WTC11 (cell line): ENCODE data around the gene FAM20C. TPM values are rescaled to one million over a fixed set of nuclear protein-coding genes. Genes with fewer than 3 reads are reported as not detected.

ENCODE experiments used
- ATAC-seq: fragments of 200-7000 bp; cut with Tn5 transposase; 2 replicates; pipeline ENCODE4 v1.10.0; 2021; ENCODE audit warnings: mild to moderate bottlenecking, moderate library complexity
- CTCF ChIA-PET: fragments of 300-600 bp; sonication (Branson Sonifier 250); formaldehyde crosslinking; loops from one replicate; lab custom pipeline; 2021; ENCODE audit warnings: antibody characterized with exemption; lab: Charles Lee
- POLR2A ChIA-PET: fragments of 350-600 bp; sonication (Branson Sonifier 250); formaldehyde crosslinking; loops from one replicate; lab custom pipeline; 2021; ENCODE audit warnings: antibody characterized with exemption; lab: Charles Lee
- DNase-seq: peaks from one replicate; pipeline ENCODE4 v3.0.0; 2021; ENCODE audit warnings: low spot score
- H3K27ac Mint-ChIP-seq: 2 replicates; pipeline ENCODE4 v1.8.0; 2021; ENCODE audit warnings: mixed read lengths
- H3K27me3 Mint-ChIP-seq: 2 replicates; pipeline ENCODE4 v1.8.0; 2021; ENCODE audit warnings: low read depth, mild to moderate bottlenecking, moderate library complexity, mixed read lengths
- H3K36me3 Mint-ChIP-seq: 2 replicates; pipeline ENCODE4 v1.8.0; 2021; ENCODE audit warnings: mixed read lengths
- H3K4me1 Mint-ChIP-seq: 2 replicates; pipeline ENCODE4 v1.8.0; 2022; ENCODE audit warnings: mixed read lengths
- H3K4me3 Mint-ChIP-seq: 2 replicates; pipeline ENCODE4 v1.8.0; 2021; ENCODE audit warnings: mild to moderate bottlenecking, moderate library complexity, mixed read lengths
- H3K9me3 Mint-ChIP-seq: 2 replicates; pipeline ENCODE4 v1.8.0; 2021; ENCODE audit warnings: mixed read lengths
- EMX1 ChIP-seq: fragments of 250-450 bp; sonication (Bioruptor Pico); IDR thresholded peaks from 2 replicates; pipeline ENCODE4 v1.8.0; 2021; ENCODE audit warnings: mild to moderate bottlenecking
- ESRRA ChIP-seq: sonication (generic); formaldehyde crosslinking; IDR thresholded peaks from 2 replicates; pipeline ENCODE4 v1.8.1; 2022; ENCODE audit warnings: mild to moderate bottlenecking, missing genetic modification reagents, borderline replicate concordance
- FOXK1 ChIP-seq: sonication (generic); formaldehyde crosslinking; IDR thresholded peaks from 2 replicates; pipeline ENCODE4 v1.8.0; 2022; ENCODE audit warnings: mild to moderate bottlenecking, moderate library complexity, missing genetic modification reagents
- FOXP1 ChIP-seq: sonication (generic); formaldehyde crosslinking; IDR thresholded peaks from 2 replicates; pipeline ENCODE4 v1.8.0; 2022; ENCODE audit warnings: missing genetic modification reagents, mild to moderate bottlenecking, moderate library complexity, borderline replicate concordance
- GRHL2 ChIP-seq: fragments of 250-450 bp; sonication (Bioruptor Pico); IDR thresholded peaks from 2 replicates; pipeline ENCODE4 v1.8.0; 2022; ENCODE audit warnings: mild to moderate bottlenecking, moderate library complexity; ENCODE audit not compliant: insufficient replicate concordance, severe bottlenecking
- MYBL2 ChIP-seq: sonication (generic); formaldehyde crosslinking; IDR thresholded peaks from 2 replicates; pipeline ENCODE4 v1.8.1; 2023; ENCODE audit warnings: mild to moderate bottlenecking, moderate library complexity, missing genetic modification reagents
- NR1H2 ChIP-seq: sonication (generic); formaldehyde crosslinking; IDR thresholded peaks from 2 replicates; pipeline ENCODE4 v1.9.0; 2021; ENCODE audit warnings: mild to moderate bottlenecking, moderate library complexity, missing genetic modification reagents
- SP1 ChIP-seq: sonication (generic); formaldehyde crosslinking; conservative IDR thresholded peaks from 2 replicates; pipeline ENCODE4 v1.8.1; 2022; ENCODE audit warnings: missing genetic modification reagents
- ZNF121 ChIP-seq: sonication (generic); formaldehyde crosslinking; IDR thresholded peaks from 2 replicates; pipeline ENCODE4 v1.8.0; 2023; ENCODE audit warnings: missing genetic modification reagents
- ZNF416 ChIP-seq: fragments of 250-450 bp; sonication (Bioruptor Pico); IDR thresholded peaks from 2 replicates; pipeline ENCODE4 v1.9.0; 2021; ENCODE audit warnings: mild to moderate bottlenecking, inconsistent platforms
- total RNA-seq: library from RNA; stranded (reverse); gene quantifications from 3 replicates; pipeline ENCODE4 v1.2.3, GENCODE V29; 2021
- TF ChIP-seq, protein P1 (sequence below): sonication (generic); formaldehyde crosslinking; conservative IDR thresholded peaks from 2 replicates; pipeline ENCODE4 v1.8.1; 2023; ENCODE audit warnings: mild to moderate bottlenecking, low read depth, missing genetic modification reagents, moderate library complexity
- TF ChIP-seq, protein P2 (sequence below): sonication (generic); formaldehyde crosslinking; IDR thresholded peaks from 2 replicates; pipeline ENCODE4 v1.8.0; 2022; ENCODE audit warnings: mild to moderate bottlenecking, missing genetic modification reagents
- TF ChIP-seq, protein P3 (sequence below): sonication (generic); formaldehyde crosslinking; IDR thresholded peaks from 2 replicates; pipeline ENCODE4 v1.8.1; 2023; ENCODE audit warnings: mild to moderate bottlenecking, missing genetic modification reagents, moderate library complexity
- TF ChIP-seq, protein P4 (sequence below): fragments of 250-450 bp; sonication (Bioruptor Pico); IDR thresholded peaks from 2 replicates; pipeline ENCODE4 v1.9.0; 2021; ENCODE audit warnings: mild to moderate bottlenecking
- TF ChIP-seq, protein P5 (sequence below): fragments of 250-450 bp; sonication (Bioruptor Pico); IDR thresholded peaks from 2 replicates; pipeline ENCODE4 v2.1.2; 2022; ENCODE audit warnings: mild to moderate bottlenecking, moderate library complexity
- TF ChIP-seq, protein P6 (sequence below): sonication (generic); formaldehyde crosslinking; IDR thresholded peaks from 2 replicates; pipeline ENCODE4 v1.8.1; 2023; ENCODE audit warnings: mild to moderate bottlenecking, moderate library complexity, missing genetic modification reagents

Gene FAM20C
- total RNA-seq, 1 experiment from 2014 or later: 64.9 TPM

DNA sequence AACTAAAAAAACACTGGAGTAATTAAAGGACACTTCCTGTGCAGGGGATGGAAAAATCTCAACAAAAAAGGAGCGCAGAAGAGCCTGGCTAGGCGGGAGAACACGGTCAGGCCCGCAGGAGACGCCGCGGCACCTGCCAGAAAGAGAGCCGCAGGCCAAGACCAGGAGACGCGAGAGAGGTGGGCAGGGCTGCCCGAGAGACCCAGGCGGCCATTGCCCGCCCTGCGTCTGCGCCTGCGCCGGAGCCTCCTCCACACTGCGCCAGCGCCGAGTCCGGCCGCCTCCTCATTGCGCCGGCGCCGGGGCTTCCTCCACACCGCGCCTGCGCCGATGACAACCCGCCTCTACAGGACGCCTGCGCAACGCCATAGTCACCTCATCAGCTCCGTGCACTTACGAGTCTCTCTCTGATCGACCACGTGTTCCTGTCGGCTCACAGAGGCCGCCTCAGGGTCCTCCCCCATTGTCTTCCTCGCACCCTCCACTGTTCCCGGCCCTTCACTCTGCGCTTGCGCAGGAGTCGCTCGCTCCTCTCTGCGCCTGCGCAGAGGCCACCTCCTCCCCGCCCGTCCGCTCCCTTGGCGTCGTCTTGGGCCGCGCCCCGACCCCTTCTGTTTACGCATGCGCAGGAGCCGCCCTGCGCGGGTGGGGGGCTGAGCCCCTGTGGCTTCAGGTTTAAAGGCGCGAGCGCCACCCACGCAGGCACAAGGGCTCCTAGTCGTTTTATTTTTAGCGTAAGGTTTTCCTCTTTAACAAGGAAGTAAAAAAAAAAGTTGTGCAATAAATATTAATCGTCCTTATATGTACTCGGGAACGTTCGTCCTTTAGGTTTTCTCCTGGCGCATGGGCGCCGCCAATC lies 43.2 kb upstream of the FAM20C start (continued):
- TF ChIP-seq ESRRA (CRISPR knock-in tag) (no peak), FOXP1 (CRISPR knock-in tag) (no peak; the same call in 1 of the 2 replicates), FOXK1 (CRISPR knock-in tag) (peak; percentile 31; the same call in 1 of the 2 replicates), GRHL2 (no peak), NR1H2 (CRISPR knock-in tag) (no peak), MYBL2 (CRISPR knock-in tag) (no peak), EMX1 (CRISPR knock-in tag) (no peak), ZNF416 (CRISPR knock-in tag) (0 out of 2 replicates have a peak, but pooled peaks have one; percentile 37), ZNF121 (CRISPR knock-in tag) (no peak)
- TF ChIP-seq, protein P1, sequence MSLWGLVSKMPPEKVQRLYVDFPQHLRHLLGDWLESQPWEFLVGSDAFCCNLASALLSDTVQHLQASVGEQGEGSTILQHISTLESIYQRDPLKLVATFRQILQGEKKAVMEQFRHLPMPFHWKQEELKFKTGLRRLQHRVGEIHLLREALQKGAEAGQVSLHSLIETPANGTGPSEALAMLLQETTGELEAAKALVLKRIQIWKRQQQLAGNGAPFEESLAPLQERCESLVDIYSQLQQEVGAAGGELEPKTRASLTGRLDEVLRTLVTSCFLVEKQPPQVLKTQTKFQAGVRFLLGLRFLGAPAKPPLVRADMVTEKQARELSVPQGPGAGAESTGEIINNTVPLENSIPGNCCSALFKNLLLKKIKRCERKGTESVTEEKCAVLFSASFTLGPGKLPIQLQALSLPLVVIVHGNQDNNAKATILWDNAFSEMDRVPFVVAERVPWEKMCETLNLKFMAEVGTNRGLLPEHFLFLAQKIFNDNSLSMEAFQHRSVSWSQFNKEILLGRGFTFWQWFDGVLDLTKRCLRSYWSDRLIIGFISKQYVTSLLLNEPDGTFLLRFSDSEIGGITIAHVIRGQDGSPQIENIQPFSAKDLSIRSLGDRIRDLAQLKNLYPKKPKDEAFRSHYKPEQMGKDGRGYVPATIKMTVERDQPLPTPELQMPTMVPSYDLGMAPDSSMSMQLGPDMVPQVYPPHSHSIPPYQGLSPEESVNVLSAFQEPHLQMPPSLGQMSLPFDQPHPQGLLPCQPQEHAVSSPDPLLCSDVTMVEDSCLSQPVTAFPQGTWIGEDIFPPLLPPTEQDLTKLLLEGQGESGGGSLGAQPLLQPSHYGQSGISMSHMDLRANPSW (CRISPR knock-in tag): no peak
- TF ChIP-seq, protein P2, sequence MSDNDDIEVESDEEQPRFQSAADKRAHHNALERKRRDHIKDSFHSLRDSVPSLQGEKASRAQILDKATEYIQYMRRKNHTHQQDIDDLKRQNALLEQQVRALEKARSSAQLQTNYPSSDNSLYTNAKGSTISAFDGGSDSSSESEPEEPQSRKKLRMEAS (CRISPR knock-in tag): peak; percentile 95
- TF ChIP-seq, protein P3, sequence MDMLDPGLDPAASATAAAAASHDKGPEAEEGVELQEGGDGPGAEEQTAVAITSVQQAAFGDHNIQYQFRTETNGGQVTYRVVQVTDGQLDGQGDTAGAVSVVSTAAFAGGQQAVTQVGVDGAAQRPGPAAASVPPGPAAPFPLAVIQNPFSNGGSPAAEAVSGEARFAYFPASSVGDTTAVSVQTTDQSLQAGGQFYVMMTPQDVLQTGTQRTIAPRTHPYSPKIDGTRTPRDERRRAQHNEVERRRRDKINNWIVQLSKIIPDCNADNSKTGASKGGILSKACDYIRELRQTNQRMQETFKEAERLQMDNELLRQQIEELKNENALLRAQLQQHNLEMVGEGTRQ: peak; percentile 81
- TF ChIP-seq, protein P4, sequence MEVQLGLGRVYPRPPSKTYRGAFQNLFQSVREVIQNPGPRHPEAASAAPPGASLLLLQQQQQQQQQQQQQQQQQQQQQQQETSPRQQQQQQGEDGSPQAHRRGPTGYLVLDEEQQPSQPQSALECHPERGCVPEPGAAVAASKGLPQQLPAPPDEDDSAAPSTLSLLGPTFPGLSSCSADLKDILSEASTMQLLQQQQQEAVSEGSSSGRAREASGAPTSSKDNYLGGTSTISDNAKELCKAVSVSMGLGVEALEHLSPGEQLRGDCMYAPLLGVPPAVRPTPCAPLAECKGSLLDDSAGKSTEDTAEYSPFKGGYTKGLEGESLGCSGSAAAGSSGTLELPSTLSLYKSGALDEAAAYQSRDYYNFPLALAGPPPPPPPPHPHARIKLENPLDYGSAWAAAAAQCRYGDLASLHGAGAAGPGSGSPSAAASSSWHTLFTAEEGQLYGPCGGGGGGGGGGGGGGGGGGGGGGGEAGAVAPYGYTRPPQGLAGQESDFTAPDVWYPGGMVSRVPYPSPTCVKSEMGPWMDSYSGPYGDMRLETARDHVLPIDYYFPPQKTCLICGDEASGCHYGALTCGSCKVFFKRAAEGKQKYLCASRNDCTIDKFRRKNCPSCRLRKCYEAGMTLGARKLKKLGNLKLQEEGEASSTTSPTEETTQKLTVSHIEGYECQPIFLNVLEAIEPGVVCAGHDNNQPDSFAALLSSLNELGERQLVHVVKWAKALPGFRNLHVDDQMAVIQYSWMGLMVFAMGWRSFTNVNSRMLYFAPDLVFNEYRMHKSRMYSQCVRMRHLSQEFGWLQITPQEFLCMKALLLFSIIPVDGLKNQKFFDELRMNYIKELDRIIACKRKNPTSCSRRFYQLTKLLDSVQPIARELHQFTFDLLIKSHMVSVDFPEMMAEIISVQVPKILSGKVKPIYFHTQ: no peak

DNA sequence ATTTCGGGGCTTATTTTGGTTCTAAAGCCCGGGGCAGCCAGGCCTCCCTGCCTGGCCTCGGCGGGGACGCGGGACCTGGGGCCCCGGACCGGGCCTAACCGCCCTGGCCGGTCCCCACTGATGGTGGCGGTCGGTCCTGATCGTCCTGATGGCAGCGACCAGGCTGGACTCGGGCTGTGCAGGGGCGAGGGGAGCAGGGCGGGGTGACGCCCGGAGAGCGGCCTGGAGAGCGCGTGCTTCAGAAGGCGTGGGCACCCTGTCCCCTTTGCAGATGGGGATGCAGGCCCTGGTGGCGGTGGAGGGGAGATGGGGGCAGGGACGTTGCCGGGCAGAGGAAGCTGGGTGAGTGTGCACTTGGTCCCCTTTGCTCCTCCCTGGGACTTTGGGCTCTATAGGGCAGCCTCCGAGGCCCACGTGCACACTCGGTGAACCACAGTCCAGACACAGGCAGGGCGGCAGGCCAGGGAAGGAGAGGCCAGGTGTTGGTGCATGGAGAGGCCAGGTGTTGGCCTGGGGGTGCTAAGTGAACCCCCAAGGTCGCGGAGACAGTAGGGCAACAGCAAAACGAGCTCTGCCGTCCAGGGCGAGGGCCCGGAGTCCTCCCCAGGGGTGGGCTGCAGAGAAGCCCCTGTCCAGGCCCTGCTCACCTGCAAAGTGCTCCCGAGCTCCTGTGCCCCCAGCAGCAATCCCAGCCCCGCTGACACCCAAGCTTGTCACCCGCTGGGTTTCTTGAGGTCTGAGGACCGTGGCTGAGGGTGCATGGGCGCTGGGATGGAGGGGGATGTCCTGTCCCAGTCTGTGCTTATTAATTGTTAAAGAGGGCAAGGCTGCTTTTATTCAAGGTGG lies 42.4 kb upstream of the FAM20C start:
- ChIA-PET POLR2A (interaction anchor here (0.6 kb wide), 1 partner anchor 15 kb away, joined by 3 read pairs; no protein-coding TSS in a partner anchor), CTCF (interaction anchor here (1.0 kb wide), 1 partner anchor 29 kb away, joined by 6 read pairs; no protein-coding TSS in a partner anchor)
- TF ChIP-seq, protein P5, sequence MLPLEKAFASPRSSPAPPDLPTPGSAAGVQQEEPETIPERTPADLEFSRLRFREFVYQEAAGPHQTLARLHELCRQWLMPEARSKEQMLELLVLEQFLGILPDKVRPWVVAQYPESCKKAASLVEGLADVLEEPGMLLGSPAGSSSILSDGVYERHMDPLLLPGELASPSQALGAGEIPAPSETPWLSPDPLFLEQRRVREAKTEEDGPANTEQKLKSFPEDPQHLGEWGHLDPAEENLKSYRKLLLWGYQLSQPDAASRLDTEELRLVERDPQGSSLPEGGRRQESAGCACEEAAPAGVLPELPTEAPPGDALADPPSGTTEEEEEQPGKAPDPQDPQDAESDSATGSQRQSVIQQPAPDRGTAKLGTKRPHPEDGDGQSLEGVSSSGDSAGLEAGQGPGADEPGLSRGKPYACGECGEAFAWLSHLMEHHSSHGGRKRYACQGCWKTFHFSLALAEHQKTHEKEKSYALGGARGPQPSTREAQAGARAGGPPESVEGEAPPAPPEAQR (CRISPR knock-in tag): no peak
- TF ChIP-seq SP1 (CRISPR knock-in tag): no peak
- TF ChIP-seq, protein P6, sequence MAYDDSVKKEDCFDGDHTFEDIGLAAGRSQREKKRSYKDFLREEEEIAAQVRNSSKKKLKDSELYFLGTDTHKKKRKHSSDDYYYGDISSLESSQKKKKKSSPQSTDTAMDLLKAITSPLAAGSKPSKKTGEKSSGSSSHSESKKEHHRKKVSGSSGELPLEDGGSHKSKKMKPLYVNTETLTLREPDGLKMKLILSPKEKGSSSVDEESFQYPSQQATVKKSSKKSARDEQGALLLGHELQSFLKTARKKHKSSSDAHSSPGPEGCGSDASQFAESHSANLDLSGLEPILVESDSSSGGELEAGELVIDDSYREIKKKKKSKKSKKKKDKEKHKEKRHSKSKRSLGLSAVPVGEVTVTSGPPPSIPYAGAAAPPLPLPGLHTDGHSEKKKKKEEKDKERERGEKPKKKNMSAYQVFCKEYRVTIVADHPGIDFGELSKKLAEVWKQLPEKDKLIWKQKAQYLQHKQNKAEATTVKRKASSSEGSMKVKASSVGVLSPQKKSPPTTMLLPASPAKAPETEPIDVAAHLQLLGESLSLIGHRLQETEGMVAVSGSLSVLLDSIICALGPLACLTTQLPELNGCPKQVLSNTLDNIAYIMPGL (CRISPR knock-in tag): 0 out of 2 replicates have a peak, but pooled peaks have one; percentile 2
- TF ChIP-seq, protein P2 (CRISPR knock-in tag): peak; percentile 3; the same call in 1 of the 2 replicates
- TF ChIP-seq FOXP1 (CRISPR knock-in tag): peak; percentile 38; the same call in 1 of the 2 replicates
- H3K27me3 Mint-ChIP-seq: no peaks in the 10 kb centered on the region
- H3K4me3 Mint-ChIP-seq: peak overlapping the region; percentile 72
- peak; percentile 4; the same call in 1 of the 2 replicates for ATAC-seq
- peak overlapping the region; percentile 99; the same call in 1 of the 2 replicates for H3K27ac Mint-ChIP-seq
- H3K9me3 Mint-ChIP-seq: no peaks in the 10 kb centered on the region
- H3K4me1 Mint-ChIP-seq: peaks cover 14% of the 10 kb centered on the region
- peak; percentile 44 for DNase-seq
- H3K36me3 Mint-ChIP-seq: peaks cover 25% of the 10 kb centered on the region
